H9 (cell line): ENCODE data around the gene IFNG-AS1. TPM values are rescaled to one million over a fixed set of nuclear protein-coding genes. Genes with fewer than 3 reads are reported as not detected.

Experiments
- DNase-seq: peaks from one replicate; pipeline ENCODE4 v3.0.0-alpha.2; 2017
- H2AFZ ChIP-seq: one replicate; pipeline ENCODE4 v1.6.1; 2013; ENCODE audit warnings: mild to moderate bottlenecking, low read length, control low read depth, moderate library complexity
- H2AK5ac ChIP-seq: 2 replicates; pipeline ENCODE4 v1.6.1; 2013; ENCODE audit warnings: low read length, control low read depth, mixed read lengths; ENCODE audit not compliant: insufficient read length
- H2BK120ac ChIP-seq: one replicate; pipeline ENCODE4 v1.6.1; 2013; ENCODE audit warnings: low read depth, mild to moderate bottlenecking, low read length, control low read depth, inconsistent platforms; ENCODE audit not compliant: poor library complexity, severe bottlenecking
- H2BK12ac ChIP-seq: 2 replicates; pipeline ENCODE4 v1.6.1; 2013; ENCODE audit warnings: low read length, control low read depth, mixed read lengths, low read depth; ENCODE audit not compliant: insufficient read length
- H2BK15ac ChIP-seq: 2 replicates; pipeline ENCODE4 v1.6.1; 2013; ENCODE audit warnings: low read depth, low read length, control low read depth
- H2BK20ac ChIP-seq: one replicate; pipeline ENCODE4 v1.6.1; 2013; ENCODE audit warnings: low read depth, mild to moderate bottlenecking, low read length, control low read depth, inconsistent platforms; ENCODE audit not compliant: poor library complexity, severe bottlenecking
- H2BK5ac ChIP-seq: 2 replicates; pipeline ENCODE4 v1.6.1; 2013; ENCODE audit warnings: low read length, control low read depth, mixed read lengths; ENCODE audit not compliant: insufficient read length
- H3K14ac ChIP-seq: 2 replicates; pipeline ENCODE4 v1.6.1; 2013; ENCODE audit warnings: low read length, control low read depth; ENCODE audit not compliant: insufficient read depth
- H3K18ac ChIP-seq: 2 replicates; pipeline ENCODE4 v1.6.1; 2013; ENCODE audit warnings: low read depth, mild to moderate bottlenecking, mixed read lengths, low read length, control low read depth; ENCODE audit not compliant: insufficient read length
- H3K23ac ChIP-seq: 2 replicates; pipeline ENCODE4 v1.6.1; 2013; ENCODE audit warnings: low read length, control low read depth, mixed read lengths, low read depth; ENCODE audit not compliant: insufficient read length
- H3K23me2 ChIP-seq: 2 replicates; pipeline ENCODE4 v1.6.1; 2013; ENCODE audit warnings: low read depth, mild to moderate bottlenecking, mixed read lengths, low read length, control low read depth; ENCODE audit not compliant: insufficient read length, poor library complexity, severe bottlenecking
- H3K27ac ChIP-seq: 2 replicates; pipeline ENCODE4 v1.5.1; 2013; ENCODE audit warnings: low read length, control low read depth, mixed read lengths, low read depth; ENCODE audit not compliant: insufficient read length
- H3K27me3 ChIP-seq: 2 replicates; pipeline ENCODE4 v1.6.1; 2013; ENCODE audit warnings: low read length, control low read depth, inconsistent platforms; ENCODE audit not compliant: insufficient read depth
- H3K4ac ChIP-seq: 2 replicates; pipeline ENCODE4 v1.6.1; 2013; ENCODE audit warnings: low read depth, mild to moderate bottlenecking, control low read depth, inconsistent platforms, low read length, moderate library complexity
- H3K4me1 ChIP-seq: 2 replicates; pipeline ENCODE4 v1.6.1; 2013; ENCODE audit warnings: low read length, control low read depth, inconsistent platforms; ENCODE audit not compliant: insufficient read depth
- H3K4me2 ChIP-seq: 2 replicates; pipeline ENCODE4 v1.6.1; 2013; ENCODE audit warnings: low read length, control low read depth, mixed read lengths; ENCODE audit not compliant: insufficient read length, insufficient read depth
- H3K56ac ChIP-seq: 2 replicates; pipeline ENCODE4 v1.6.1; 2013; ENCODE audit warnings: low read depth, mild to moderate bottlenecking, mixed read lengths, low read length, control low read depth; ENCODE audit not compliant: insufficient read length
- H3K79me1 ChIP-seq: 2 replicates; pipeline ENCODE4 v1.6.1; 2013; ENCODE audit warnings: low read depth, mild to moderate bottlenecking, moderate library complexity, low read length, control low read depth, inconsistent platforms; ENCODE audit not compliant: insufficient read depth, poor library complexity, severe bottlenecking
- H3K79me2 ChIP-seq: 2 replicates; pipeline ENCODE4 v1.6.1; 2013; ENCODE audit warnings: low read length, control low read depth, inconsistent platforms; ENCODE audit not compliant: insufficient read depth
- H3K9ac ChIP-seq: 2 replicates; pipeline ENCODE4 v1.6.1; 2013; ENCODE audit warnings: low read length, control low read depth, mixed read lengths; ENCODE audit not compliant: insufficient read length; ENCODE audit errors: extremely low read depth
- H3K9me3 ChIP-seq: one replicate; pipeline ENCODE4 v1.6.1; 2013; ENCODE audit warnings: low read depth, low read length, inconsistent platforms; ENCODE audit not compliant: control insufficient read depth
- H3T11ph ChIP-seq: one replicate; pipeline ENCODE4 v1.6.1; 2013; ENCODE audit warnings: mild to moderate bottlenecking, low read length, control low read depth, inconsistent platforms
- H4K20me1 ChIP-seq: one replicate; pipeline ENCODE4 v1.6.1; 2013; ENCODE audit not compliant: control insufficient read depth, insufficient read length, insufficient read depth
- H4K5ac ChIP-seq: 2 replicates; pipeline ENCODE4 v1.6.1; 2013; ENCODE audit warnings: low read depth, mild to moderate bottlenecking, mixed read lengths, low read length, control low read depth; ENCODE audit not compliant: insufficient read length
- H4K8ac ChIP-seq: replicated peaks from 2 replicates; pipeline ENCODE4 v1.6.1; 2013; ENCODE audit warnings: low read length, control low read depth, mixed read lengths, low read depth; ENCODE audit not compliant: insufficient read length
- H4K91ac ChIP-seq: 2 replicates; pipeline ENCODE4 v1.6.1; 2013; ENCODE audit warnings: low read depth, mild to moderate bottlenecking, moderate library complexity, mixed read lengths, low read length, control low read depth; ENCODE audit not compliant: insufficient read length
- H3K27ac Mint-ChIP-seq, 3 experiments: 2 replicates in 2 of 3; 3 replicates in 1 of 3; pipeline ENCODE4 v1.8.0; 2020 to 2021; ENCODE audit warnings: mixed read lengths in 3 of 3, mild to moderate bottlenecking in 1 of 3, moderate library complexity in 1 of 3
- H3K27me3 Mint-ChIP-seq: 2 replicates; pipeline ENCODE4 v1.8.0; 2021; ENCODE audit warnings: low read depth, mild to moderate bottlenecking, moderate library complexity, mixed read lengths
- H3K36me3 Mint-ChIP-seq, 3 experiments: 2 replicates in 2 of 3; 3 replicates in 1 of 3; pipeline ENCODE4 v1.8.0; 2020 to 2021; ENCODE audit warnings: low read depth in 3 of 3, mixed read lengths in 3 of 3; ENCODE audit not compliant: insufficient read depth in 1 of 3
- H3K4me1 Mint-ChIP-seq, 2 experiments: 2 replicates each; pipeline ENCODE4 v1.8.0; 2020; ENCODE audit warnings: mixed read lengths in 2 of 2
- H3K4me3 Mint-ChIP-seq, 2 experiments: 2 replicates in 1 of 2; 3 replicates in 1 of 2; pipeline ENCODE4 v1.8.0; 2020 to 2021; ENCODE audit warnings: mild to moderate bottlenecking in 2 of 2, mixed read lengths in 2 of 2, moderate library complexity in 1 of 2
- H3K9me3 Mint-ChIP-seq, 2 experiments: 2 replicates in 1 of 2; 3 replicates in 1 of 2; pipeline ENCODE4 v1.8.0; 2020; ENCODE audit warnings: mild to moderate bottlenecking in 2 of 2, mixed read lengths in 2 of 2, moderate library complexity in 1 of 2
- CTCF ChIP-seq: fragments of 200-600 bp; sonication (generic); conservative IDR thresholded peaks from 3 replicates; pipeline ENCODE4 v1.8.0; 2021; ENCODE audit warnings: antibody characterized with exemption, mild to moderate bottlenecking
- total RNA-seq: library from RNA; stranded (reverse); gene quantifications from 2 replicates; pipeline ENCODE4 v1.2.1, GENCODE V29; 2021

IFNG-AS1 gene
- total RNA-seq, 1 experiment from 2014 or later = not detected

- H3K14ac ChIP-seq = no peak overlapping the region
- no peak overlapping the region for H2BK5ac ChIP-seq
- no peaks in the 10 kb centered on the region for H3K79me1 ChIP-seq
- no peak overlapping the region for H2BK120ac ChIP-seq
- no peak overlapping the region for H3K27ac Mint-ChIP-seq
- H2BK12ac ChIP-seq = no peak overlapping the region
- no peak overlapping the region for H3K4me2 ChIP-seq
- H3K27ac ChIP-seq = no peak overlapping the region
- no peaks in the 10 kb centered on the region for H3K27me3 ChIP-seq
- no peaks in the 10 kb centered on the region for H3K36me3 Mint-ChIP-seq
- H3K9me3 Mint-ChIP-seq = no peaks in the 10 kb centered on the region
- no peaks in the 10 kb centered on the region for H3K9me3 ChIP-seq
- H3K23ac ChIP-seq = no peak overlapping the region
- H3K9ac ChIP-seq = no peak overlapping the region
- H3K56ac ChIP-seq = no peak overlapping the region
- no peak overlapping the region for H2AK5ac ChIP-seq
- H3K4me1 Mint-ChIP-seq = no peaks in the 10 kb centered on the region
- no peak overlapping the region for H2BK20ac ChIP-seq
- no peak overlapping the region for H4K8ac ChIP-seq
- H3K27me3 Mint-ChIP-seq = no peaks in the 10 kb centered on the region
- H2BK15ac ChIP-seq = no peak overlapping the region
- no peak overlapping the region for H3T11ph ChIP-seq
- H3K4me1 ChIP-seq = no peaks in the 10 kb centered on the region
- no peak overlapping the region for H4K91ac ChIP-seq
- H4K20me1 ChIP-seq = no peaks in the 10 kb centered on the region
- H3K4ac ChIP-seq = no peak overlapping the region
- TF ChIP-seq CTCF = no peak
- no peak for DNase-seq
- H3K23me2 ChIP-seq = no peaks in the 10 kb centered on the region
- no peak overlapping the region for H3K4me3 Mint-ChIP-seq
- no peak overlapping the region for H2AFZ ChIP-seq
- H3K18ac ChIP-seq = no peak overlapping the region
- no peaks in the 10 kb centered on the region for H3K79me2 ChIP-seq
- no peak overlapping the region for H4K5ac ChIP-seq
Observed at GRCh38 chr12:68018315-68018714, 29.1 kb downstream of the IFNG-AS1 start.
